Fibroblast of skin of left biceps (primary cell): ENCODE results near the gene CAMKK2.
"Not testable (repeated sequence)": the region's sequence is repeated elsewhere in the genome, so short reads cannot be mapped to it uniquely, and the experiment has no call there.

Experiments used
- DNase-seq, 2 experiments: peaks; one replicate each; pipeline ENCODE4 v3.0.0-alpha.2; 2013; ENCODE audit warnings: low read depth in 2 of 2

Gene CAMKK2

DNA sequence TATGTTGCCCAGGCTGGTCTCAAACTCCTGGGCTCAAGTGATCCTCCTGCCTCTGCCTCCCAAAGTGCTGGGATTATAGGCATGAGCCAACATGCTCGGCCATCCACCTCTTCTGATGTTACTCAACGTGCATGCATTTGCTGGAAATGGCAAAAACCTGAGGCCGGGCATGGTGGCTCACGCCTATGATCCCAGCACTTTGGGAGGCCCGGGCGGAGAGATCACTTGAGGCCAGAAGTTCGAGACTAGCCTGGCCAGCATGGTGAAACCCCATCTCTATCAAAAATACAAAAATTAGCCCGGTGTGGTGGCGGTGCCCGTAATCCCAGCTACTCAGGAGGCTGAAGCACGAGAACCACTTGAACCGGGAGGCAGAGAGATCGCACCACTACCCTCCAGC, 1.9 kb upstream of the CAMKK2 start:
- not testable (repeated sequence) for DNase-seq

DNA sequence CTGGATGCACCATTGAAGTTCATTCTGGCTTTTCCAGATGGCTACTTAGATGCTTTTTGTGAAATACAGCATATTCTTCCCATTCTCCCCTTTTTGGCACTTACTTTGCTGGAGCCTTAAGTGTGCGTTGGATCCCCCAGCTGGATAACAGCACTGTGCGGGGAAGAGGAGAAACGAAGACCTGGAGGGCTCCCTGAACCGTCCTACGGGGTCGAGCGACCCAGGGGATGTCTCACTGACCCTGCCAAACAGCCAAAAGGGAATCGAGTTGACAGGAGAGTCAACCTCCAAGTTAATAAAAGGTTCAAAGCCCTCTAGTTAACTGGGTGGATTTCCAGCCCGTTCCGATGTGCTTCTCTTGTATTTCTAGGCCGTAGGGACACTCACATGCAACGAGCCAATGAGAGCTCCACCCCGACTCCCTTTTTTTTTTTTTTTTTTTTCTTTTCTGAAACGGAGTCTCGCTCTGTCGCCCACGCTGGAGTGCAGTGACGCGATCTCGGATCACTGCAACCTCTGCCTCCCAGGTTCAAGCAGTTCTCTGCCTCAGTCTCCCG, 1.0 kb upstream of the CAMKK2 start:
- no peak for DNase-seq

- DNase-seq = no peak
These were observed 527 bp downstream of the CAMKK2 start for GRCh38 chr12:121295746-121296617.

DNA sequence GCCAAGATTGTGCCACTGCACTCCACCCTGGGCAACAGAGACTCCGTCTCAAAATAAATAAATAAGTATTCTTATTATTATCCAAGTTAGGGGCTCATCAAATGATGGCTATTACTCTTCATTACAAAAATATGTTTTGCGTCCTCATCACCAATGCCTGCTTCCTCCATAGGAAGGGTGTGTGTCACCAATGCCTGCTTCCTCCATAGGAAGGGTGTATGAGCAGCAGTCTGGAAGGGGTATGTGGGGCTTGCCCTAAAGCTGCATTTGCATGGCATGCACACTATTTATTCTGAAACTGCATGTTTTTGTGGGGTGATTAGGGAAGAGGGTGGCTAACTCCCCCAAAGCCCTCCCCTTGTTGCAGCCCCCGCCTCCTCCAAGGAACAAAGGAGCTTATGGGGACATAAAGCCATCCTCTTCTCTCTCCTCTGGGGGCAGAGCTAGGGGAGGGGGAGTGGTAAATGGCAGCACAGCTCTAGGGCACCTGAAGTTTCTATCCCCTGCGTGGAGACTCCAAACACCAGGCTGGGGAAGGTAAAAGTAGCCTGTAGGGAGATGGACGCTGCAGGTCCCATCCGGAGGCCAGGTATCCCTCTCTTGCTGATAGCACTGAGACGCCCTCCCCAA, 1.3 kb downstream of the CAMKK2 start:
- DNase-seq = no peak

DNA sequence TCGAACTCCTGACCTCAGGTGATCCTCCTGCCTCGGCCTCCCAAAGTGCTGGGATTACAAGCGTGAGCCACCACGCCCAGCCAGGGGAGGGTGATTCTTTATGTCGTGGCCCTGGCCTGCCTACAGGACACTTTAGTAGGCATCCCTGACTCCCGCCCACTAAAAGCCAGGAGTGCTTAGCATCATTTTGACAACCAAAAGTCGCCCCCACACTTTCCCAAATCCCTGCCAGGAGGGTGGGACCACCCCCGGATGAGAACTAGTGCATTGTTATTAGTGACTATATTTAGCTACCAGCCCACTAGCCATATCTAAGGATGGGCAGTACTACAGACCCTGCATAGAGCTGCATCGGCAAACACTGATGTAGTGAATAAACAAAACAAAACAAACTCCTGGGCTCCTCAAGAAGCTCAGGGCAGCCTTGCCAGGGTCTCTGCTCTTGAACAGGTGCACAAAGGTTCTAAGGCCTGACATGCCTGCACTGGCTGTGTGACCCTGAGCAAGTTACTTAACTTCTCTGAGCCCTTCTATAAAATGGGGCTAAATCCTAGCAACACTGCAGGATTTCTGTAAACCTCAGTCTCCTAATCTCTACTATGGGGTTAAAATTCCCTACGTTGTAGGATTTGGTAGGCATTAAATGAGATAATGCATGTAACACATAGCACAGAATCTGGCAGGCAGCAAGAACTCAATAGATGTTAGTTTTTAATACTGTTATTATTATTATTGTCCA, 2.2 kb downstream of the CAMKK2 start:
- no peak for DNase-seq

DNA sequence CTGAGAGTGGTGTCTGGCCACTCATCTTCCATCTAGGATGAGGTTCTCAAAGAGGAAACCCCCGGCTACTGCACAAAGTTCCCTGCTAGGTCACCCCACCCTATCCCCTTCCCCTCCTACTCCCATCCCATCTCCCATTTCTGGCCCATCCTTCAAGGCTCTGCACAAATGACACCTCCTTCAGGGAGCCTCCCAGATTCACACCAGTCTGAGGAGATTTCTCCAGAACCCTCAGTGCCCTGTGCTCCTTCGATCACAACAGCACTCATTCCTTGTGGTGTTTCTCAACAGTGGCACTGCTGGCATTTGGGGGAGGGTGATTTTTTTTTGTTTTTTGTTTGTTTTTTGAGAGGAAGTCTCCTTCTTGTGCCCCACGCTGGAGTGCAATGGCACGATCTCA, 2.9 kb downstream of the CAMKK2 start:
- DNase-seq = no peak

- DNase-seq = no peak
These were observed 6.1 kb downstream of the CAMKK2 start for GRCh38 chr12:121290410-121290809.

DNA sequence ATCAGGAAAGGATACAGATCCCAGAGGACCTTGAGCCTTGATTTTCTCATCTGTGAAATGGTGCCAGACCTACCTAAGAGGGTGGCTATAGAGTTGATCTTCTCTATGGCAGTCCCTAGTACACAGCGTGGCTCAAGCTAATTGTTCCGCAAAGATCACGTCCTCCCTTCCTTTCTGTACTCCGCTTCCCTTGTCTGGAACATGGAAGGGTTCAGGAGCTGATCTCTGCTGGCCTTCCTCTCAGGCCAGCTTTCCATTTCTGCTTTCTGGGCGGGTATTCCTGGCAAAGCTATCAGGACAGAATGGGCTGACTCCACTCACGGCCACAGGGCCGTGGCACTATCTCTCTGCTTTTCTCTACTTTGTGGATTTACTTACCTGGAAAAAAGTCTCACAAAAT, 6.5 kb downstream of the CAMKK2 start:
- no peak for DNase-seq

- no peak for DNase-seq
These were observed 7.5 kb downstream of the CAMKK2 start for GRCh38 chr12:121288986-121289385.

- DNase-seq = no peak
These were observed 8.2 kb downstream of the CAMKK2 start for GRCh38 chr12:121288158-121288845.

GRCh38 chr12:121287267-121287954, 9.1 kb downstream of the CAMKK2 start:
- no peak for DNase-seq

DNA sequence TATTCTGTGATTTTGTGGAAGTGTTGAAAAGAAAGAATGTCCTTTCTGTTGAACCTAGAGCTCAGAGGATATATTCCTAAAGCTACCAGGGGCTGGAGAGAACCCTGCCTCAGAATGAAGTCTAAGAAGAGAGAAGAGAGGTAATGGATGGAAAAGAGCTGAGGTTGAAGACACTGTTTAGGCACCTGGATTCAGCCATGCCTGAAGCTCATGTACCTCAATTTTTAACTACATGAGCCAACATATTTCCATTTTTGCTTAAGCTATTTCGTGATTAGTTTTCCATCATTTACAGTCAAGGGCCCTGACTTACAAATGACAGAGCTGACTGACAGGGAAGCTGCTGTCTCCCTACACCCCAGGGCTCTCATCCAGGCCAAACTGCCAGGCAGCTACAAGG, 10.7 kb downstream of the CAMKK2 start:
- no peak for DNase-seq

DNA sequence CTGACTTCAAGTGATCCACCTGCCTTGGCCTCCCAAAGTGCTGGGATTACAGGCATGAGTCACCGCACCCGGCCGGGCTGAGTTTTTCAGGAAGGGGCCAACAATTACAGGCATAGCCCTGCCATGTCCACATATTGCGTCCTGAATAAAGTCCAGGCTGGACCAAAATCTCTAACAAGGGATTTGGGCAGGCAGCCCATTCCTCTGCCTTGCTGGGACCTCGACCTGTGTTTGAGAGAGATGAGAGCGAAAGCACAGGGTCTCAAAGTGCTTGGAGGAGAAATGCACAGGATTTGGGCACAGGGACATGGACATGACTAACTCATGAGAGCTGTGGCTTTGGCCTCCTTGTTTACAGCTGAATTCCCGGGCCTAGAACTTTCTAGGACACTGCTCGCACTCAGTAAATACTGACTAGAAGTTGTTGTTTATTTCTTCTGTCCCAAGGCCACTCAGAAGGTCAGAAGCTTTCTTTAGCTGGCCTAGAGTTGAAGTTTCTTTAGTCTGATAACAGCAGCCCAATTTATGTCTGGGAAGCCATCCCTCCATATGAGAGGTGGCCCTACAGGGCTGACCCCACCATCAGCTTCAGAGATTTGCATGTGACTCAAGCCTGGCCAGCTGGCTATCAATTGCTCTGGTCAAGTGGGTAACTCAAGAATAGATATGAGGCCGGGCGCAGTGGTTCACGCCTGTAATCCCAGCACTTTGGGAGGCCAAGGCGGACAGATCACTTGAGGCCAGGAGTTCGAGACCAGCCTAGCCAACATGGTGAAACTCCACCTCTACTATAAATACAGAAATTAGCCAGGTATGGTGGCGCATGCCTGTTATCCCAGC, 11.7 kb downstream of the CAMKK2 start:
- DNase-seq = no peak

DNA sequence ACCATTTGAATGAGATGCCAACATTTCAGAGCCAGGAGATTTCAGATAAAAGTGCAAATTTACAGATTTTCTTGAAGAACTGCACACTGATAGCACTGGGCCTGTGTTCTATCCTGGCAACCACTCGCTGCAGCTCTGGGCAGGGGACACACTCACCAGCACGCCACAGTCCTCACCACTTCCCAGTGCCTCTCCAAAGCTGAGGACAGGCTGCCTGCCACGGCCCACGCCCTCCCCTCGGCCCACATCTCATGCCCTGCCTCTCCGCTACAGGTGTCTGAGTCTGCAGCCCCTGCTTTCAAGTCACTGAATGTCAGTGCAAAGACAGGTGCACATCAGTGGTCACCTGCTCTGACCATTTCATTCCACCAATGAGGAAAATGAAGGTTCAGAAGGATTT, 12.7 kb downstream of the CAMKK2 start:
- no peak for DNase-seq

- DNase-seq = no peak
These were observed 13.1 kb downstream of the CAMKK2 start for GRCh38 chr12:121283388-121283787.

- not testable (repeated sequence) for DNase-seq
These were observed 13.6 kb downstream of the CAMKK2 start for GRCh38 chr12:121282910-121283309.

GRCh38 chr12:121282072-121282742, 14.3 kb downstream of the CAMKK2 start:
- DNase-seq = no peak

DNA sequence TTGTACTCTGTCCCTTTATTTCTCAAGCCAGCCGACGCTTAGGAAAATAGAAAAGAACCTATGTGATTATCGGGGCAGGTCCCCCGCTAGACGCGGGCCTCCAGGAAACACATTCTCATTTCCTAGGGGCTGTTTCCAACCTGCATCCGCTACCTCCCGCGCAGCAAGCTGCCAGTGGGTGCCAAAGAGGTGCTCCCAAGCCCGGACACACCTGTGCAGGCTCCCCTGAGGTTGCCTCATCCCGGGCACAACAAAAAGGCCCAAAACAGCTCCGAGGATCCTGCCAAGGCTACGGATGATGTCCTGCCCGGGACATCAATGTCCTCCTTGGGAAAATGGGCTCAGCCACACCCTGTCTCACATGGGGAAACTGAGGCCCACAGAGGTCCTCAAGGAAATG, 15.4 kb downstream of the CAMKK2 start:
- not testable (repeated sequence) for DNase-seq

- DNase-seq = not testable (repeated sequence)
These were observed 16.0 kb downstream of the CAMKK2 start for GRCh38 chr12:121280531-121280930.

- DNase-seq = no peak
These were observed 17.0 kb downstream of the CAMKK2 start for GRCh38 chr12:121279507-121279915.
